ENCODE measurements around the gene SATB1.
A peak's percentile ranks its signal among the peaks of the same experiment; 100 is the strongest.

The SATB1 gene

DNA sequence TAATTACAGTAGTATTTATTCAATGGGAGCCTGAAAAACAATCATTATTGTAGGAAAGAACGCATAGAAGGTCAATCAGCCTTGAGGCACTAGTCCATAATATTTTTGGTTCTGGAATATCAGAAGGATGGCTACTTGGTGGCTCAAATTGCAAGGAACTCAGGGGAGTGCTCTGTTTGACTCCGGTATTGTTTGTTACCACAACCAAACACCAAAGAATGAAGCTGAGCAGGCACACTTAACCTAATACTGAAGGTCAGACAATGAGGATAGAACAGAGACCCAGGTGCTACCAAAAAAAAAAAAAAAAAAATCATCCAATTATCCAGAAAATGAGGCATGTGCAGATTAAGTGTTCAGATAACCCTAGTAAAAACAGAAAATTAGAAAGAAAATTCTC, 11.1 kb upstream of the SATB1 start:
- intact Hi-C loops (cut with DNase I), result no loop called here
- DNase-seq, result no peak

DNA sequence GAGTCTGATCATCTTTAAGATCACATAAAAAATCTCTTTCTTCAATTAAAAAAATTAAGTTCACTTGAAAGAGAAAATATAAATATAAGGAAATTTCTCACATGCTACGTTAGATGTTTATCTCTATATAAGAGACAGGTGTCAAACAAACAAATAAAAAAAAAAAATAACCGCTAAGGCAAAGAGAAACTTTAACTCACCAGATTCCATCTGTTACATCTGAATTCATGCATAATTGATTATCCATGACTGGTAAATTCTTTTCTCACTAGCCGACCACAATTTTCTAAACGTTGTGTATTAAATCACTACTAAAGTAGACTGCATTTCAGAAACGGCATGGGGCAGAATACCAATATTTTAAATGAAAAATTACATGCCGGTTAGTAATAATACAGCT, 9.6 kb upstream of the SATB1 start:
- no peak for DNase-seq
- intact Hi-C loops (cut with DNase I), result no loop called here

DNA sequence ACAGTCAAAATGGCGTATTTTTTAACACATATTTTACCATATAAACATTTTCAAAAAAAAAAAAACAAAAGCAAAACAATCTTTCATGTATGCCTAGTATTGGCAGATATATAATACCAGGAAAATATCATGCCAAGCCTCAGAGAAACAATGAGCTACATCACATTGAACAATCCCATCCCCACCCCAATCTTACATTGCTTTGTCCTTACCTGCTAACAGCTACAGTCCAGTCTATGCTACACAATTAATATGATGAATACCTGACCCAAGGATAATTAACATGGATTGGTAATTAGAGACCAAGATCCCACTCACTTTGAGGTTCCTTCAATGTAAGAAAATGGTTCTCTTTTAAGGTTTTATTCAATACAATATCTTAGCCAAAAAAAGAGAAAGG, 7.6 kb upstream of the SATB1 start:
- DNase-seq, result no peak
- intact Hi-C loops (cut with DNase I), result no loop called here

DNA sequence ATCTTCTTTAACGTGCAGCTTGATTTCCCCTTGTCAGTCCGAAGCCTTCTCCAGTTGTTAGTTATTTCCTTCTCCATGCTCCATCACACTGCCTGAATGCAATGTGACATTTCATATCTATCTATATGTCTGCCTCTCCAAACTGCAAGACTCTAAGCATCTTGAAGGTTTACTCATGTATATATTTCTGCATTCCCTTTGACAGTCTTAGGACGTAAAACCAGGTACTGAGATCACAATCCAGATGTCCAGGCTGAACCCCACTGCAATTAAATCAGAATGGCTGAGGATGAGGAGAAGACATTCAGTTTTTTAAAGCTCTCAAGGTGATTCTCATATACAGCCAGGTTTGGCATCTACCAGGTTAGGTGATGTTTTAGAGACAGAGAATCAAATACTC, 6.1 kb upstream of the SATB1 start:
- DNase-seq, result no peak
- intact Hi-C loops (cut with DNase I), result no loop called here

DNA sequence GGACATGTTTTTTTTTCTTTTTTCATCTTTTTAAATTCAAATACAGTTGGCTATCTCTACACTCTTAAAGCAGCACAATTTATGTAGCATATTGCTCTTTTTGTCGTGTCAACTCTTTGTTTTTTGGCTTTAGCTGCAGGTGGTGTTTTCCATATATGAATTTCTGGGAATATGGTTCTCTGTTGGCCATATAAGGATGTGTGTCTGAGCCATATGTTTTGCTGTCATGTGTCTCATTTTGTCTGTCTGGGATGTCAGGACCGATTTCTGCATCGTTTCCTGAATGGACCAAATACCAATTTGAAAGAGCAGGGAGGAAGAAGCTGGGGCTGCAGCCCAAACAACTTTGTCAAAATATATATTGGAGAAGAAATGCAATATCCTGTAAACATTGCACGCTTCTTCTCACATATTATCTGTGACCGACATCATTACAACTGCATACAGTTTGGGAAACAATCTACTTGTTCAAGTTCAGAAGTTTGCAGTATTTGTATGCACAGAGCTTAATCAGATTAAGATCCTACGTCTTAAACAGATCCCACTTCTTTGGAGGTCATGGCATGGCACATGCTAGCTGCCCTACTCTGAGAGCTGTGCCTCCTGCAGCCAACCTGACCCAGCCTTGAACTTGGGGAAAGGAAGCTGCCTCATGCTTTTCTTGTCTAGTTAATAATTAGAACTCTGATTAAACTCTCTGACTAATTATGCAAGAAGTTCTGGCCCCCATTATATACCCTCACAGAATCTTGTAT, 4.0 kb upstream of the SATB1 start:
- DNase-seq, result no peak
- intact Hi-C loops (cut with DNase I), result no loop called here

DNA sequence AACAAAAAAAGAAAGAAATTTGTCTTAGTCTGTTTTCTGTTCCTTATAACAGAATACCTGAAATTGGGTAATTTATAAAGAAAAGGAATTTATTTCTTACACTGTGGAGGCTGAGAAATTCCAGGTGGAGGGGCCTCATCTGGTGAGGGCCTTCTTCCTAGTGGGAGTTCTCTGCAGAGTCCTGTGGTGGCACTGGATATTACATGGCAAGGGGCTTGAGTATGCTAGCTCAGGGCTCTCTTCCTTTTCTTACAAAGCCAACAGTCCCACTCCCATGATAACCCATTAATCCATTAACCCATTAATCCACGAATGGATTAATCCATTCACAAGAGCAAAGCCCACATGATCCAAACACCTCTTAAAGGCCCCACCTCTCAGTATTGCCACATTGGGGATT, 2.9 kb upstream of the SATB1 start:
- no peak for DNase-seq
- intact Hi-C loops (cut with DNase I), result no loop called here

DNA sequence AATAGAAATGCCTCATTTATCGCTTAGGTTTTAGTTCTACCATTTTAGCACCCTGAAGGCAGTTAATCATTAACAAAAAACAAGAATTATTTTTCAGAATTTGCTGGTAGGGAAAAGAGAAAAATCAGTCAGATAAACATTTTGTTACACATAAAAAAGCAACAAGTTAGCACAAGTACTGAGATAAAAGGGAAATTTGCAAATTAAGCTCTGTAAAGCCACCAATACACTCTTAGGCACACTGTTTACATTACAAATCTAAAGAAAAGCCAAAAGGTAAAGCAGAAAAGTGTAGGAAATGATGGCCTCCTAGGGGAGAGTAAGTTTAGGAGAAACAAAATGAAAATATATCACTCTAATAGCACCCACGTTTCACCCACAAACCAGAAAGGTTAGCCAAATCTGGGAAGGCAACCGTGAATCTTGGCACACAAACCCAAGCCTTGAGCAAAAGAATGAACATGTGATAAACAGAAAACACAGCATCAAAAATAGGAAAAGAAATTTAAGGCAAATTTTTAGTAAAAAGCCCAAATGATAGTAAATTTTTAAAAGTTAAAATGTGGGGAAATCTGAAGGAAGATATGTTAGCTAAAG, 1.6 kb upstream of the SATB1 start:
- no peak for DNase-seq
- intact Hi-C loops (cut with DNase I), result no loop called here

DNA sequence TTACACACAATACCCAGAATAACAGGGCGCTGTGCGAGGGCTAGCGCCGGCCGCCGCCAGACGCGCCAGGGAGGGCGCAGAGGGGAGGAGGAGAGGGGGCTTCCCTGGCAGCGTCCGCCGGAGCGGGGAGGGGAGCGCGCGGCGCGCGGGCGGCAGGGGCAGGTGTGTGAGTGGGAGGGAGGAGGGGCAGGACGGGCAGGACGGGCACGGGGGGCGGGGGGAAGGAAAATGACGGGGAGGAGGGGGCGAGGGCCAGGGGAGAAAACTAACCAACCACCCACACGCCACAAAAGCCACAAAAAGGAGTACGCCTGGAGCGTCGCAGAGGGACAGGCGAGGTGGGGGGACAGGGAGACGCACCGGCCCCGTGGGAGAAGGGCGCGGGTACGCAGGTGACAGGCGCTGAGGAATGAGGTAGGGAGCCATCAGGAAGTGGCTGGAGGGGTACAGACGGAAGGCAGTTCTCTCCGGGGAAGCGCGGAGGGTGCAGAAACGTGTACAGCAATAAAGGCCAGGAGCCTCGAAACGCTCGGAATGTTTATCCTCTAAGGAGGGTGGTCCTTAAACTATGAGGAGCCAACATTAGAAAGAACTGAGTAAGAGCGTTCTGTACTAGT, 610 bp upstream of the SATB1 start:
- intact Hi-C loops (cut with DNase I), result no loop called here
- DNase-seq, result peak in 28 of 42 donors; percentile 20 to 75 (median 52)

DNA sequence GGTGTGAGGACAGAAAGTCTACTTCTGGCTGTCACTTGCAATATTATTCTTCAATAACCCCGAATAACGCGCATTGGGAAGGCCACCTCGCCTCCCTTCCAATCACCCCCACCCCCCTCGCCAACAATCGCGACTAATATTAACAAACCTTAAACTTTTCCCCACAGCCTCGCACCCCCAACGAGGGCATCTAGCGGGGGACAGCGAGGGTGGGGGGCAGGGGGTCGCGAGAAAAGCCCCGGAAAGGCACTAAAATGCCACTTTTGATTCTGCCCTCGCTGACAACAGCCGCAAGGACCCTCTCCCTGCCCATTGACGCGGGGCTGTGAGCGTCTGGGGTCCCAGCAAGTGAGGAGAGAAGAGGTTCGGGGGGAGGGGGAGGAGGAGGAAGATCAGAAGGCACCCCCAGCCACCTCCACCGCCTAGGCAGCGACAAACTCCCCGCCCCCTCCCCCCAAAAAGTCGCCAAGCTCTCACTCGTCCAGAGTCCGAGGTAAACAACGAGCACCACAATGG, 868 bp downstream of the SATB1 start:
- intact Hi-C loops (cut with DNase I), result no loop called here
- DNase-seq, result peak in 23 of 42 donors; percentile 4 to 62 (median 30)

DNA sequence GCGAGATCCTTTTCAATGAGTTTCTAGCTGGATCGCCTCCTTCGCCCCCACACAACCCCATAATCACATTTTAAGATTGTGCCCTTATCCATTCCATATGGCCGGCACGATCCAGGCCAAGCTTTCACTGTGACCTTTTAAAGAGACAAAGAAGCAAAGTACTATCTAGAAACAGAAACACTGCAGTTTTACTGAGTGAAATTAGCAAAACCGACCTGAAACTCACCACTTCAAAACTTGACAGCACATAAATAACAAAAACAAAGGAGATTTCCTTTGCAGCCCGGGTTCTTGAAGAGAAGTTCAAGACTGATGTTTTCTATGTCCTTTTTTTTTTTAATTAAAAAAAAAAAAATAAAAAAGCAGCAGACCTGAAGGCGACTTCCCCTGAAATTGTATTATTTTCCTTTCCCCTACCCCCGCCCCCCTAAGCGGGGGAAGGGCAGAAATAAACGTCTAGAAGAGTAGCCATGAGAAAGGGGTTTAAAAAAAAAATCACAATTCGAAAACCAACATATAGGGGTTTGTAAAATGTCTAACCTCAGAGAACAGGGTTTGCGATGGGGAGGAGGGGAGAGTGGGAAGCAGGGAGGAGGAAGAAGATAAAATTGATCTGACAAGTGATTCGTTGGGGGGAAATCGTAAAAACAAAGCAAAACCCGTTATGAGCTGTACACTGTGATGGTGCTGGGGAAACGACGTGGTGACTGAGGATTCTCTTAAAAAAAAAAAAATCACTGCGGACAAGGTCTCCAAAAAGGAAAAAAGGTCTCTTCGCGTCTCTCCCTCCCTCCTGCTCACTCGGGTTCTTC, 1.5 kb downstream of the SATB1 start:
- intact Hi-C loops (cut with DNase I), result no loop called here

DNA sequence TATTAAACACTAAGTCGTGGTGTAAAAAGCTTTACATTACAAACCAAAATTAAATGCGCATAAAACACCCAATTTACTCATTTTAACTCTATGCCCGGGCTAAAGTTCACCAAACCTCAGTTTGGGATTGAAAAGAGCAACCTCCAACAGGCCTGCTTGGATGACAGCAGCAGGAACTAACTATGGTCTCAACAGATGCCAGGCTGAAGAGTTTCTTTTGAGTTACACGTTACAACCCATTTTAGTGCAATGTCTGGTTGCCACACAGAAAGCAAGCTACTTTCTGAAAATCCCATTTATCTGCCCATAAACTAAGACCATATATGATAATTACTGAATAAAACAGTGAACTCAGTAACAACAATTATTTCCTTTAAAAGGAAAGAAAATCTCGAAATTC, 2.2 kb downstream of the SATB1 start:
- DNase-seq, result peak in 2 of 42 donors; percentile 23 to 27

More for the DNA sequence above, 1.5 kb downstream of the SATB1 start:
- DNase-seq, result peak in 41 of 42 donors; percentile 14 to 82 (median 51)

DNA sequence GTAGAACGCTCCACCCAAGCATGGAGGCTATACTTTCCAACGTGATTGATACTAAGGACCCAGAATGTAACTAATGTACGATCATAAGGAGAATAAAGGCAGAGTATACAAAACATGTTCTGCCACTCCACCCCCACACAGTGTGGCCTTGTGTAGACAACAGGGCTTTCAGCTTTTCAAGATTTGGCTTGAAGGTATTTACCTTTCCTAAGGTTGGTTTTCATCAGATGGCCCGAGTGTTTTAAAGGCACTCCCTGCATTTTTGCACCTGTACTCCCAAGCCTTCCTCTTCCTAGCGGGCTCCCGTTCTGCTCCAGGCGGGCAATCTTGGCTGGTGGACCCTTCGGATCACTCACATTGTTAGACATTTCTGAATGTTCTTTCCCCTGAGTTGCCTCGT, 4.6 kb downstream of the SATB1 start:
- DNase-seq, result peak in 1 of 42 donors; percentile 16
- intact Hi-C loops (cut with DNase I), result loop anchor here (2.0 kb wide), 1 partner anchor 34 kb away; no protein-coding TSS in a partner anchor

More for the DNA sequence above, 2.2 kb downstream of the SATB1 start:
- intact Hi-C loops (cut with DNase I), result no loop called here

DNA sequence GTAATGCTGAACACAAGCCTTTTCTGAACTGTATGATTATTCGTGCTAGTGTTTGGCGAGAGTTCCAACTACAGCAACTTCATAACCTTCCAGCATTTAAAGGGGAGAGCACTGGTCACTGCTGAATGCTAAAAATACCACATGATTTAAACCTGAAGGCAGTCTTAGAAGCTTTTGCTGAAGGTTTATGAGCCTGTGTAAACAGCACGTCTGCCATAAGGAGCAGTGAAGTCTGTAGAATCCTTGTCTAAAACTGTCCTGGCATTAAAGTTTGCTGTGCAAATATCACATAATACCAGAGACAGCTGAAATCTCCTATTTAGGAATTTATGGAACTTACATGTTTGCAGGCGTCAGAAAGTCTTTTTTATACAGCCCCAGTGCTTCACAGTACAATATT, 5.9 kb downstream of the SATB1 start:
- intact Hi-C loops (cut with DNase I), result no loop called here
- no peak for DNase-seq

DNA sequence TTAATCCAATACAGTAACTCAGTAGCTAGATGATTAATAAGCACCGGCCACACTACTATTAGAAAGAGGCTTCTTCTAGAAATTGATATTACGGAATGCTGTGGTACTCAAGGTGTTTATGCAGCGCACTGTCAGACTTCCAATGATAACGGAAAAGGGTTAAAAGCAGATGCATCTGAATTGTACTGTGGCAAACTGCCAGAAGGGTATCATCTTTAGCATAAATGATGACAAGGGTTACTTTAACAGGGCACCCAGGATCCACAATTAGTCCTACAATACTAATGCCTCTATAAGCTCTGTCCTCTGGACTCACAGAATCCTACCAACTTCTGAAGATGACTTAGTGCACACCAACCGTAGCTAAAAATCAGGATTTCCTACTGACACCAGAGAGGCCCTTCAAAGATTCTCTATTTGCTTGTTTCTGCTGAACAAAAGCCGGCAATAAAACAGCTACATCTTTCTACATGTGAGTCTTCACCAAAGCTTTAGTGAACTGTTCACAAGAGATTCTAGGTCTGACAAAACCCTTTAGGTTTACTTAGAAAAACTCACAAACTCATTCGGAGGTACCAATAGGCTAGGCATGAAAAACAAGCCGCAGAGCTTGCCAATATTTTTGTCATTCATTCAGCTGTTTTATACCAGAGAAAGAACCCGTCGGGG, 7.1 kb downstream of the SATB1 start:
- intact Hi-C loops (cut with DNase I), result no loop called here
- DNase-seq, result peak in 1 of 42 donors; percentile 14

DNA sequence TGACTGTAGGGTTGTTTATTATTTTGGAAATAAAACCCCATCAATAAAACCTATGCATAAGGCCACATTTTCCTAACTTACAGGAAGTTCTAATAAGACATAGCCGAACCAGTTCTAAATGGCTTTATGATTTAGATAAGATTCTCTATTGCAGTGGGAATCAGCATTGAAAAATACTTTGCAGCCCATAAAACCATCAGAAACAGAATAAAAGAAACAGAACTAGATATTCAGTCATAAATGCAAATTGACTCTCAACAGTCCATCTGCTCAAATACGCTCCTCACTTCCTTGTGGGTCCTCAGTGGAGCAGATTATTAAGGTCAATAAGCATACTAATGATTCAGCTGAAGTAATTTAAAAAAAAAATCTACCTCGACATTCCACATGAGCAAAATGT, 8.8 kb downstream of the SATB1 start:
- intact Hi-C loops (cut with DNase I), result no loop called here
- no peak for DNase-seq

DNA sequence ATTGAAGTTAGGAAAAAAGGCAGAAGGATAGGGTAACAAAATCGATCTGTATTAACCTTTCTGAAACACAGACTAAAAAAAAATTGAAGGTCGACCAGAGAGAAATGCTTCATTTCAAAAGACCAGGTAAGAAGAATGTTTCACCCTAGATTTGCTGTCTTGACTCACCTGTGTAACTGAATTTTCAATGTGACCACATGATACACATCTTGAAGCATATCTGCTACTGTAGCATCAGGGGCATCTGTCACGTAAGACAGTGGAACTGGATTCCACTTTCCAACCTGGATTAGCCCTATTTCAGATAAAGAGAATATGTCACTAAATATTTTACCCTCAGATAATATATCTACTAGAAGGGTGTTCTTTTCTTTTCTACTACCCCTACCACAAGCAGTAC, 9.3 kb downstream of the SATB1 start:
- no peak for DNase-seq
- intact Hi-C loops (cut with DNase I), result no loop called here

DNA sequence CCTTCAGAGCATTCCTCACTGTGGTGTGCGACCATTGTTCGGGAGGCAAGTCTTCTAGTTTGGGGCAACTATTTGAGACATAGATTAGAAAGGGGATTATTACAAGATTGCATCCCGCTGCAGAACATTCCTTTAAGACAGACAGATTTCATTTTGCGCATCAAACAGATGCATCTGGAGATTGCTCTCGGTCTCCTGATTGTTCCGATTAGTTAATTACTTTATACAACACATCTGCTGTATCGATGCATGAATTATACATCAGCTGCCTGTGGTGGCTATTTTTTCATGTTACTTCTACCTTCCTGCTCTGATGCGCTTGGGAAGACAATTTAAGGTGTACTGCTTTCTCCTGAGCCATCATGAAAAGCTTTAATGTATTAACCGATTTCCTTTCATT, 10.0 kb downstream of the SATB1 start:
- intact Hi-C loops (cut with DNase I), result no loop called here
- DNase-seq, result no peak

DNA sequence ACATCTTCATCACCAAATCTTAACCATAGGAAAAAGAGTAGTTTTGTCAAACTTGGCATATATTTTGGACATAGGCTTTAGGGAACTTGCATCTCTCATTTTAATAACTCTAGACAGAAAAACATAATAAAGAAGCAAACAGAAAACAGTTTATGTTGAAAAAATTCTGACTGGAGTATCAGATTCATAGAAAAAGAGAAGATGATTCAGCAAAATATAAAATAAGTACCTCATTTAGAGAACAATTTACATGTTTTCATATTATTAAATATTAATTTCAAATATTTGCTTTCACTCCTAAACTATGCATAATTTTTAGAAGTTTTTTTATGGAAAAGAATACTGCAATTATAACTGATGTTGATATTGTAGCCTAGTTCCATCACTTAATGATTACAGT, 12.5 kb downstream of the SATB1 start:
- intact Hi-C loops (cut with DNase I), result no loop called here
- DNase-seq, result no peak

DNA sequence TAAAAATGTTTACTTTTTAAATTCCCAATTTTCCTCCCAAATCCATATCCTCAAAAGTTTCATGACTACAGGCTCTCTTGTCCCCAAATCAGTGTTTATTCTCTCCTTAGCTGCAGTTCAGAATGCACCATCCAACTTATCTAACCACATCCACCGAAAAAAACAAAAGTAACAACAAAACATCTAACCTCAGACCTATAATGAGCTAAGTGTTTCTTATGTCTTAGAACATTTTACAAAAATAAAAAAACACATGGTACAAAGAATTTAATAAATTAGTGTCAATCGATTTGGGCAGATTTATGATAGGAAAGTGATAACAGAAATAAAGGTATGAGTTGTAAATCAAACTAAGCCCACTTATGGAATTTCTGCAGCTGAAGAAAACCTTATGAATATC, 13.6 kb downstream of the SATB1 start:
- intact Hi-C loops (cut with DNase I), result no loop called here

More for the DNA sequence above, 13.6 kb downstream of the SATB1 start:
- DNase-seq, result no peak
